Stimulated activated CD4-positive, alpha-beta T cell treated with anti-CD3 and anti-CD28 coated beads, Interleukin-1b, Interleukin-23, amount 100 ng/mL, for 24 hours (primary cell): ENCODE measurements around the gene TMPRSS3.
A peak's percentile ranks its signal among the peaks of the same experiment; 100 is the strongest.
"Not testable (repeated sequence)": the region's sequence is repeated elsewhere in the genome, so short reads cannot be mapped to it uniquely, and the experiment has no call there.

ENCODE experiments used
- DNase-seq, 4 experiments: peaks; one replicate each; pipeline ENCODE4 v3.0.0-alpha.2; 2020; ENCODE audit warnings: low read depth in 4 of 4, low spot score in 1 of 4

TMPRSS3 gene

GRCh38 chr21:42409366-42409765 lies 13.5 kb upstream of the TMPRSS3 start:
- no peak for DNase-seq

- not testable (repeated sequence) for DNase-seq
Measured at GRCh38 chr21:42408718-42409117, 12.9 kb upstream of the TMPRSS3 start.

GRCh38 chr21:42407476-42407875 lies 11.6 kb upstream of the TMPRSS3 start:
- DNase-seq = no peak

GRCh38 chr21:42406866-42407265 lies 11.0 kb upstream of the TMPRSS3 start:
- DNase-seq = no peak

GRCh38 chr21:42406201-42406621 lies 10.4 kb upstream of the TMPRSS3 start:
- DNase-seq = peak in 1 of 4 experiments; percentile 54

- DNase-seq = no peak
Measured at GRCh38 chr21:42405064-42406013, 9.5 kb upstream of the TMPRSS3 start.

GRCh38 chr21:42404539-42404938 lies 8.7 kb upstream of the TMPRSS3 start:
- DNase-seq = no peak

- DNase-seq = no peak
Measured at GRCh38 chr21:42403611-42404231, 7.9 kb upstream of the TMPRSS3 start, which contains the start of gene UBASH3A. UBASH3A (plus strand) TSS chr21:42403902; CDS start chr21:42403946, 44 bp downstream.

GRCh38 chr21:42401820-42402251 lies 6.0 kb upstream of the TMPRSS3 start:
- DNase-seq = no peak

- no peak for DNase-seq
Measured at GRCh38 chr21:42401154-42401553, 5.3 kb upstream of the TMPRSS3 start.

GRCh38 chr21:42400525-42400924 lies 4.7 kb upstream of the TMPRSS3 start:
- no peak for DNase-seq

- DNase-seq = no peak
Measured at GRCh38 chr21:42398436-42399028, 2.7 kb upstream of the TMPRSS3 start.

- DNase-seq = no peak
Measured at GRCh38 chr21:42397746-42398394, 2.0 kb upstream of the TMPRSS3 start.

GRCh38 chr21:42396799-42397745 lies 1.2 kb upstream of the TMPRSS3 start:
- DNase-seq = no peak

- DNase-seq = no peak
Measured at GRCh38 chr21:42395302-42395701, 550 bp downstream of the TMPRSS3 start.

GRCh38 chr21:42393443-42393950 lies 2.4 kb downstream of the TMPRSS3 start:
- no peak for DNase-seq

GRCh38 chr21:42392731-42393442 lies 3.0 kb downstream of the TMPRSS3 start:
- DNase-seq = no peak

- DNase-seq = no peak
Measured at GRCh38 chr21:42391297-42391696, 4.6 kb downstream of the TMPRSS3 start.

GRCh38 chr21:42390696-42391095 lies 5.2 kb downstream of the TMPRSS3 start:
- DNase-seq = no peak
